Esophagus (tissue), 2 donors: ENCODE data around the gene MIXL1. TPM values are rescaled to one million over a fixed set of nuclear protein-coding genes. Genes with fewer than 3 reads are reported as not detected.
"Not testable (repeated sequence)": the region's sequence is repeated elsewhere in the genome, so short reads cannot be mapped to it uniquely, and the experiment has no call there.

Experiments used
- H3K27ac ChIP-seq, 2 donors: one replicate each; pipeline ENCODE4 v1.5.1; 2013; ENCODE audit warnings: low read depth in 2 of 2, mild to moderate bottlenecking in 2 of 2, inconsistent platforms in 1 of 2, low read length in 1 of 2, moderate library complexity in 1 of 2
- H3K27me3 ChIP-seq, 2 donors: one replicate each; pipeline ENCODE4 v1.6.1; 2013; ENCODE audit warnings: low read length in 2 of 2, control low read depth in 1 of 2, mild to moderate bottlenecking in 1 of 2; ENCODE audit not compliant: insufficient read depth in 2 of 2, control insufficient read depth in 1 of 2
- H3K36me3 ChIP-seq, 2 donors: one replicate each; pipeline ENCODE4 v1.6.1; 2013; ENCODE audit warnings: low read length in 1 of 2; ENCODE audit not compliant: control insufficient read depth in 2 of 2, insufficient read depth in 2 of 2
- H3K4me1 ChIP-seq, 2 donors: one replicate each; pipeline ENCODE4 v1.6.1; 2013; ENCODE audit warnings: low read length in 1 of 2; ENCODE audit not compliant: control insufficient read depth in 2 of 2, insufficient read depth in 2 of 2
- H3K4me3 ChIP-seq, 2 donors: one replicate each; pipeline ENCODE4 v1.5.1; 2013; ENCODE audit warnings: low read length in 2 of 2, mild to moderate bottlenecking in 2 of 2, low read depth in 1 of 2, moderate library complexity in 1 of 2
- H3K9me3 ChIP-seq, 2 donors: one replicate each; pipeline ENCODE4 v1.6.1; 2013; ENCODE audit warnings: mild to moderate bottlenecking in 2 of 2, low read depth in 1 of 2, low read length in 1 of 2, moderate library complexity in 1 of 2; ENCODE audit not compliant: control insufficient read depth in 2 of 2, insufficient read depth in 1 of 2
- WGBS, 2 donors: extraction: QIAGEN DNeasy Blood & Tissue Kit; methylation state at CpG; one replicate each; pipeline ENCODE4 v1.1.7; 2013; 5-methylcytosine and 5-hydroxymethylcytosine counted together
- polyA plus RNA-seq, 2 donors: library from polyadenylated mRNA; stranded (reverse); fragments of 200-250 nt; gene quantifications; one replicate each; pipeline ENCODE4 v1.2.3, GENCODE V29; 2013
- donor health status: healthy with polysubstance abuse.
- donor health status: Bipolar disorder and iron deficiency.

The MIXL1 gene
- polyA plus RNA-seq, 2 donors: not detected

DNA sequence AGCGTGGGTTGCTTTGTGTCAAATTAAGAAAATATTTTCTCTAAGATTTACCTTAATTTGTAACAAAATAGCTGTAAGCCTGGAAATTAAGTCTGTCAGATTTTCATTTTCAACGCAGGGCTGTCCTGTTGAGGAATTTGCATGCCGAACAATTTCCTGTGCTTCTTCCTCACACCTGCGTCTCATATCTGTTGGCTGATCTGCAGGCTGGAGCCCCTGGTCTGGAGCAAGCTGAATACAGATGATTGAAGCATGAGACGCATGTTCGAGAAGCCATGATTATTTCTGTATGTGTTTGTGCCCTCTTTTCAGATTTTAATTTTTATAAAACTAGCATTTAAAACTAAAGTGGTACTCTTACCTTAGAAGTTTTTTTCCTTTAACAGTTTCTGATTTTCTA is 9.8 kb downstream of the MIXL1 start:
- Histone ChIP-seq H3K27me3 (no peaks in the 10 kb centered on the region), H3K4me3 (no peak overlapping the region), H3K4me1 (no peaks in the 10 kb centered on the region), H3K36me3 (peaks cover 0 to 3% of the 10 kb centered on the region in 2 donors), H3K27ac (no peak overlapping the region), H3K9me3 (no peaks in the 10 kb centered on the region)
- WGBS, 2 donors: 89 to 90% methylated on average over 6 of the region's 6 CpGs

DNA sequence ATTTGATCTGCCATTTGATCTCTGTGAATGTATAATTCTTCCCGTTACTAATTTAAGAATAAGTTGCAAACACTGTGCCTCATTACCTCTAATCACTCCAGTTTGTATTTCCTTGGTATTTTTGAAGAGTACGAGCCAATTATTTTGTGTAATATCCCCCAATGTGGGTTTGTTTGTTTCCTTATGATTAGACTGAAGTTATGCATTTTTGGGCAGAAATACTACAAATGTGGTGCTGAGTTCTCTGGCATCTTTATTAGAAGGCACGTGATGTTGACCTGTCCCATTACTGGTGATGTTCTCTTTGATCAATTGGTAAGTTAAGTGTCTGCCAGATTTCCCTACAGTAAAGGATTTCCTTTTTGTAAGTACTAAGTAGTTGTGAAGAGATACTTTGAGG is 10.3 kb downstream of the MIXL1 start:
- H3K27me3 ChIP-seq: no peaks in the 10 kb centered on the region
- no peak overlapping the region for H3K4me3 ChIP-seq
- no peaks in the 10 kb centered on the region for H3K4me1 ChIP-seq
- peaks cover 0 to 3% of the 10 kb centered on the region in 2 donors for H3K36me3 ChIP-seq
- H3K9me3 ChIP-seq: no peaks in the 10 kb centered on the region
- 89 to 98% methylated on average over 3 of the region's 3 CpGs for WGBS, 2 donors
- H3K27ac ChIP-seq: no peak overlapping the region

- Histone ChIP-seq H3K9me3 (no peaks in the 10 kb centered on the region), H3K27me3 (no peaks in the 10 kb centered on the region), H3K4me3 (no peak overlapping the region), H3K4me1 (no peaks in the 10 kb centered on the region), H3K36me3 (no peaks in the 10 kb centered on the region), H3K27ac (no peak overlapping the region)
- 87 to 89% methylated on average over 1 of the region's 1 CpG for WGBS, 2 donors
Measured at GRCh38 chr1:226236826-226237225, 13.4 kb downstream of the MIXL1 start.

- no peaks in the 10 kb centered on the region for H3K9me3 ChIP-seq
- WGBS, 2 donors: 97 to 98% methylated on average over 3 of the region's 3 CpGs
- no peak overlapping the region for H3K4me3 ChIP-seq
- H3K4me1 ChIP-seq: no peaks in the 10 kb centered on the region
- H3K36me3 ChIP-seq: no peaks in the 10 kb centered on the region
- no peak overlapping the region for H3K27ac ChIP-seq
- no peaks in the 10 kb centered on the region for H3K27me3 ChIP-seq
Measured at GRCh38 chr1:226239421-226239820, 16.0 kb downstream of the MIXL1 start.

- WGBS, 2 donors: 34 to 36% methylated on average over 2 of the region's 2 CpGs
- Histone ChIP-seq H3K27me3 (no peaks in the 10 kb centered on the region), H3K9me3 (no peaks in the 10 kb centered on the region), H3K27ac (no peak overlapping the region), H3K4me3 (no peak overlapping the region), H3K36me3 (no peaks in the 10 kb centered on the region), H3K4me1 (no peaks in the 10 kb centered on the region)
Measured at GRCh38 chr1:226248091-226248490, 24.6 kb downstream of the MIXL1 start.

DNA sequence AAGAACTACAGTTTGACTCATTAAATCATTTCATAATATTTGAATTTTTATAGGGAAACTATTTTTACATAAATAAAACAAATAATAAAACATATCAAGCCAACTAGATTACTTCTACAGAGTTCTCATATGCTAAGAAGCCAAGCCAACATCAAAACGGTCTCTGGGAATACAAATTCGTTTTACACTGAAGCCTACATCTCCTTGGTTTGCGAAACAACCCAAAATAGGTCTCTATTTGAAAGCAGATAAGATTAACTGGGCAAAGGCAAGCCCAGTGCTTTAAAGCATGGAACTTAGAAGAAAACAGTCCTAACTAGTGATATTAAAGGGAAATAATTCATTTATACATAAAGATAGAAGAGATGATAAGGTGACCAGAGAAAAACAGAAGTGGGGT is 25.3 kb downstream of the MIXL1 start:
- Histone ChIP-seq H3K36me3 (no peaks in the 10 kb centered on the region), H3K27ac (no peak overlapping the region), H3K4me1 (no peaks in the 10 kb centered on the region), H3K9me3 (no peaks in the 10 kb centered on the region), H3K27me3 (no peaks in the 10 kb centered on the region), H3K4me3 (no peak overlapping the region)
- 70 to 77% methylated on average over 3 of the region's 3 CpGs for WGBS, 2 donors

DNA sequence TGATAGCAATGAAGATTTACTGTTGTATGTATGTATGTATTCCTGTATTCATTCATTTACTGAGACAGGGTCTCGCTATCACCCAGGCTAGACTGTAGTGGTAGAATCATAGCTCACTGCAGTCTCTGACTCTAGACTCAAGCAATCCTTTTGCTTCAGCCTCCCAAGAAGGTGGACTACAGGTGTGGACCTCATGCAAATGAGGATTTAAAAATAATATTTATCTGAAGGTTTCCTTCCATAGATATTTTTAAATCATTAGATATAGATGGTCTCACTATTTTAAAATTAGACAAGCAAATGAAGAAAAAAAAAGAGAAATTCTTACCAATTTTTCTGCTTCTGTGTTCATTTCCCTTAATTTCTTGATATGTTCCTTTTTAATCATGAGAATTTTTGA is 27.0 kb downstream of the MIXL1 start:
- Histone ChIP-seq H3K36me3 (no peaks in the 10 kb centered on the region), H3K4me3 (no peak overlapping the region), H3K27me3 (no peaks in the 10 kb centered on the region), H3K27ac (no peak overlapping the region), H3K9me3 (no peaks in the 10 kb centered on the region), H3K4me1 (no peaks in the 10 kb centered on the region)
- 98 to 100% methylated on average over 1 of the region's 1 CpG for WGBS, 2 donors

GRCh38 chr1:226252841-226253240 is 29.4 kb downstream of the MIXL1 start:
- H3K4me1 ChIP-seq, H3K27ac ChIP-seq, H3K27me3 ChIP-seq, H3K36me3 ChIP-seq, H3K9me3 ChIP-seq, H3K4me3 ChIP-seq: not testable (repeated sequence)
- WGBS, 2 donors: 98 to 99% methylated on average over 7 of the region's 7 CpGs

DNA sequence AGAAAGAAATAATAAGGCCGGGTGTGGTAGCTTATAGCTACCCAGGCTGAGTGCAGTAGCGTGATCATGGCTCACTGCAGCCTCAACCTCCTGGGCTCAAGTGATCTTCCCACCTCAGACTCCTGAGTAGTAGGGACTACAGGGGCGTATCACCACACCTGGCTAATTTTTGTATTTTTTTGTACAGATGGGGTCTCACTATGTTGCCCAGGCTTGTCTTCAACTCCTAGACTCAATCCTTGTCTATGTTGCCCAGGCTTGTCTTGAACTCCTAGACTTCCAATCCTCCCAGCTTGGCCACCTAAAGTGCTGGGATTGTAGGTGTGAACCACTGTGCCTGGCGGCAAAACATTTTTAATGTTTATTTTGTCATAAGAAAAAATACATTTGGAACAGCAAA is 30.5 kb downstream of the MIXL1 start:
- 93 to 99% methylated on average over 4 of the region's 4 CpGs for WGBS, 2 donors
- Histone ChIP-seq H3K9me3 (no peaks in the 10 kb centered on the region), H3K27me3 (no peaks in the 10 kb centered on the region)

DNA sequence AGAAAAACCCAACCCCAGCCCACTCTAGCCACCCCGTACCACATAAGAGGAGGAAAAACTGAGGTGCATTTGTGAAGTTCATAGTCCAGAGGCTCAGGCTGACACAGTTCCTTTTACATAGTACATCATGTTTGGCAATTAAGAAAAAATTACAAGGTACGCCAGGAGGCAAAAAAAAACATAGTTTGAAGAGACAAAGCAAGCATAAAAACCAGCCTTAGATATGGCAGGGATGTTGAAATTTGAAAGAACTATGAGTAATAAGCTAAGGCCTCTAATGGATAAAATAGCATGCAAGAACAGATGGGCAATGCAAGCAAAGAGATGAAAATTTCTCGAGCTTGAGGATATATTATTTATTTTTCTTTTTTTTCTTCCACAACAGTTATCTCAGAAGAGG is 31.9 kb downstream of the MIXL1 start:
- Histone ChIP-seq H3K4me3 (no peak overlapping the region), H3K4me1 (no peaks in the 10 kb centered on the region), H3K9me3 (no peaks in the 10 kb centered on the region), H3K36me3 (no peaks in the 10 kb centered on the region), H3K27me3 (no peaks in the 10 kb centered on the region), H3K27ac (no peak overlapping the region)
- 85 to 86% methylated on average over 3 of the region's 3 CpGs for WGBS, 2 donors

More for the DNA sequence above, 30.5 kb downstream of the MIXL1 start:
- Histone ChIP-seq H3K4me1 (no peaks in the 10 kb centered on the region), H3K4me3 (no peak overlapping the region), H3K27ac (no peak overlapping the region), H3K36me3 (no peaks in the 10 kb centered on the region)
